ENCODE results near the gene PPFIA1.

DNA sequence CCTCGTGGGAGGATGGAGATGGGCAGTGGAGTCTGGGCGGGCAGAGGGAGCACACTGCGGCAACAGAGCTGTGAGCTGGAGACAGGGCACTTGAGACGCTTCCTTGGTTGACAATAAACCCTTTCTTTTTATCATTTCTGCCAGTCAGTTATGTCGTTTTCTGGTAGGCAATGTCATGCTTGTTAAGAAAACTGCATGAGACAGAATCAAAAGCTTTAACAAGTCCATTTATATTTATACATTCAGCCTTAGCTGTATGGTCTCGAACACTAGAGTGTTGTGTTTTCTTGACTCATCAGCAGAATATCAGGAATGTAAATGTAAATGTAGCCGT is 31.9 kb downstream of the PPFIA1 start:
- TF ChIP-seq, protein P1, sequence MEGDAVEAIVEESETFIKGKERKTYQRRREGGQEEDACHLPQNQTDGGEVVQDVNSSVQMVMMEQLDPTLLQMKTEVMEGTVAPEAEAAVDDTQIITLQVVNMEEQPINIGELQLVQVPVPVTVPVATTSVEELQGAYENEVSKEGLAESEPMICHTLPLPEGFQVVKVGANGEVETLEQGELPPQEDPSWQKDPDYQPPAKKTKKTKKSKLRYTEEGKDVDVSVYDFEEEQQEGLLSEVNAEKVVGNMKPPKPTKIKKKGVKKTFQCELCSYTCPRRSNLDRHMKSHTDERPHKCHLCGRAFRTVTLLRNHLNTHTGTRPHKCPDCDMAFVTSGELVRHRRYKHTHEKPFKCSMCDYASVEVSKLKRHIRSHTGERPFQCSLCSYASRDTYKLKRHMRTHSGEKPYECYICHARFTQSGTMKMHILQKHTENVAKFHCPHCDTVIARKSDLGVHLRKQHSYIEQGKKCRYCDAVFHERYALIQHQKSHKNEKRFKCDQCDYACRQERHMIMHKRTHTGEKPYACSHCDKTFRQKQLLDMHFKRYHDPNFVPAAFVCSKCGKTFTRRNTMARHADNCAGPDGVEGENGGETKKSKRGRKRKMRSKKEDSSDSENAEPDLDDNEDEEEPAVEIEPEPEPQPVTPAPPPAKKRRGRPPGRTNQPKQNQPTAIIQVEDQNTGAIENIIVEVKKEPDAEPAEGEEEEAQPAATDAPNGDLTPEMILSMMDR (IDR thresholded peaks at IDR 0.05): no peak
- TF ChIP-seq POLR2A (IDR thresholded peaks at IDR 0.05): no peak
- no peak for TF ChIP-seq EP300 (IDR thresholded peaks at IDR 0.05)
